ENCODE data around the gene GATD1.

GATD1 gene

GRCh38 chr11:777288-778255, at the start of gene GATD1:
TSS of gene GATD1 (minus strand) at chr11:777487. CDS start at chr11:777462, 25 bp downstream.
- H3K4me3 ChIP-seq (ENCODE audit: low read depth, low read length): peak within 1 kb of the TSS; percentile 85
- no peak for TF ChIP-seq CTCF (IDR thresholded peaks at IDR 0.05; ENCODE audit: low read depth, low read length)

GRCh38 chr11:826836-827145, 49.5 kb upstream of the GATD1 start:
- no peak for TF ChIP-seq CTCF (IDR thresholded peaks at IDR 0.05; ENCODE audit: low read depth, low read length)
- no peak overlapping the region for H3K4me3 ChIP-seq (ENCODE audit: low read depth, low read length)

GRCh38 chr11:826227-826621, 48.9 kb upstream of the GATD1 start:
- H3K4me3 ChIP-seq (ENCODE audit: low read depth, low read length): no peak overlapping the region
- no peak for TF ChIP-seq CTCF (IDR thresholded peaks at IDR 0.05; ENCODE audit: low read depth, low read length)

DNA sequence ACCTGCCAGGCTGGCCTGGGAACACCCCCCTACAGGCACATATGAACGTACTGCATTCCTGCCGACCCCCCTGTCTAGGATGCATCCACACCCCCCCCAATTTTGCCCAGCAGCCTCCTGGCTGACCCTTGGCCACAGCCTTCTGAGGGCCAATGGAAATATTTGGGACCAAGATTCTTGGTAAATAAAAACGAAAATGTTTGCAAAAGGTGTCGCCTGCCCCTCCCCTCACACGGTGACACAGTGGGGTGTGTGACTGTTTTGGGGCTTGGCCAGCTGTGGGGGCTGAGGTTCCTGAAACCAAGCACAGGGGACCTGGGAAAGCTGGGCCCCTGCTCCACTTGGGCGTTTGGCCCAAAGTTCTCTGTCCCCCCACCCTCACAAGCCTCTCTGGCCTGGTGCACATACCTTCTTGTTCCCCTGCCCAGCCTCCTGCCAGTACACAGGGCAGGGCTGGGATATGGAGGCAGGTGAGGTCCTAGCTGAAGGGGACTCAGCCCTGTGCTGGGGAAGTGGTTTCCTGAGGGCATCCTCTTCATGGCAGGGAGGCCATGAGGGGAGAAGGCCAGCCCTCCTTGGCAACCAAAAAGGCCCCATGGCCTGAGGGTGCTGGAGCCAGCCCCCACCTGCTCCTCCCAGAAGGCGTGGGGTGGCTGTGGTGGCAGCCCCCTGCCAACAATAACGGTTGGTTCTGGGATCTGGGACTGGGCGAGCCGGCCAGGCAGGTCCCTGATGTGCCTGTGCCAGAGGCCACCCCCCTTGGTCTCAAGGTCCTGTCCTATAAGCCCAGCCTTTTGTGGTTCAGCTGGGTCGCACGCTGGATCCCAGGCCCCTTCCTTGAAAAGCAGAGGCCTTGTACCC, 48.3 kb upstream of the GATD1 start:
- H3K4me3 ChIP-seq (ENCODE audit: low read depth, low read length): no peak overlapping the region
- TF ChIP-seq CTCF (IDR thresholded peaks at IDR 0.05; ENCODE audit: low read depth, low read length): no peak

DNA sequence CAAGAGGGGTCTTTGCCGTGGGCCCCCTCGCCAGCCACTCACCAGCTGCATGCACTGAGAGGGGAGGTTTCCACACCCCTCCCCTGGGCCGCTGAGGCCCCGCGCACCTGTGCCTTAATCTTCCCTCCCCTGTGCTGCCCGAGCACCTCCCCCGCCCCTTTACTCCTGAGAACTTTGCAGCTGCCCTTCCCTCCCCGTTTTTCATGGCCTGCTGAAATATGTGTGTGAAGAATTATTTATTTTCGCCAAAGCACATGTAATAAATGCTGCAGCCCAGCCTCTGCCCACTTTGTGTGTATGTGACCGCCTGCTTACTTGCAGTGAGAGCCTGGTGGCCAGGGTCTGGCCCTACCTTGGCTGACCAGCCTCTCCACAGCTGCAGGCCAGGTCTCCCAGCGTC, 47.7 kb upstream of the GATD1 start:
- H3K4me3 ChIP-seq (ENCODE audit: low read depth, low read length): no peak overlapping the region
- no peak for TF ChIP-seq CTCF (IDR thresholded peaks at IDR 0.05; ENCODE audit: low read depth, low read length)

DNA sequence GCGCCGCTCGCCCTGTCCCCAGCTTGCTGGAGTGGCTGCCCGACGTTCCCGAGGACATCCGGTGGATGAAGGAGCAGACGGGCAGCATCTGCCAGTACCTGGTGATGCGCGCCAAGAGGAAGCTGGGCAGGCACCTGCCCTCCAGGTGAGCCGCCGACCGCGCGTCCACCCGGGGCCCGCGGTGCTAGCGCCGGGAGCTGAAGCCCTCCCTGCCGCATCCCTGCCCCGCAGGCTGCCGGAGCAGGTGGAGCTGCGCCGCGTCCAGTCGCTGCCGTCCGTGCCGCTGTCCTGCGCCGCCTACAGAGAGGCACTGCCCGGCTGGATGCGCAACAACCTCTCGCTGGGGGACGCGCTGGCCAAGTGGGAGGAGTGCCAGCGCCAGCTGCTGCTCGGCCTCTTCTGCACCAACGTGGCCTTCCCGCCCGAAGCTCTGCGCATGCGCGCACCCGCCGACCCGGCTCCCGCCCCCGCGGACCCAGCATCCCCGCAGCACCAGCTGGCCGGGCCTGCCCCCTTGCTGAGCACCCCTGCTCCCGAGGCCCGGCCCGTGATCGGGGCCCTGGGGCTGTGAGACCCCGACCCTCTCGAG, 47.1 kb upstream of the GATD1 start:
- no peak overlapping the region for H3K4me3 ChIP-seq (ENCODE audit: low read depth, low read length)
- no peak for TF ChIP-seq CTCF (IDR thresholded peaks at IDR 0.05; ENCODE audit: low read depth, low read length)

Data from WI38 (cell line).